Stimulated activated CD8-positive, alpha-beta memory T cell treated with anti-CD3 and anti-CD28 coated beads, Interleukin-2, amount 100 ng/mL, for 1 hour (primary cell): ENCODE results near the gene C1QTNF12.

ENCODE experiments used
- DNase-seq, 2 donors: peaks; one replicate each; pipeline ENCODE4 v3.0.0-alpha.2; 2020; ENCODE audit warnings: low read depth in 2 of 2

Gene C1QTNF12

GRCh38 chr1:1240822-1241587 is 5.5 kb downstream of the C1QTNF12 start:
- DNase-seq: no peak

DNA sequence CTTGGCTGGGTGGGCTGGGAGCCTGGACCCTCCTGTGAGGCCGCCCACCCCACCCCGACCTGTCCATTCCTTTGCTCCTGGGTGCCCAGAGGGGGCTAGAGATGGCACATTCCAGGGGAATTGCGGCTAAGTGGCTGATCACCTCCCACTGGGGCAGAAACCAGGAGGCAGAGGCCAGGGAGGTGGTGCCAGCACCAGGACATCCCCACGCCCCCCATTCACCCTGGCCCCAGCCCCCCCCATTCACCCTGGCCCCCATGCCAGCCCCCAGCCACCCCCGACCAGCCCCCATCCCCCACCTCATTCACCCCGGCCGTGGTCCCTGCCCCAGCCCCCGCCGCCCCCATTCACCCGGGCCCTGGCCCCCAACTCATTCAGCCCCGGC is 6.2 kb downstream of the C1QTNF12 start:
- no peak for DNase-seq

DNA sequence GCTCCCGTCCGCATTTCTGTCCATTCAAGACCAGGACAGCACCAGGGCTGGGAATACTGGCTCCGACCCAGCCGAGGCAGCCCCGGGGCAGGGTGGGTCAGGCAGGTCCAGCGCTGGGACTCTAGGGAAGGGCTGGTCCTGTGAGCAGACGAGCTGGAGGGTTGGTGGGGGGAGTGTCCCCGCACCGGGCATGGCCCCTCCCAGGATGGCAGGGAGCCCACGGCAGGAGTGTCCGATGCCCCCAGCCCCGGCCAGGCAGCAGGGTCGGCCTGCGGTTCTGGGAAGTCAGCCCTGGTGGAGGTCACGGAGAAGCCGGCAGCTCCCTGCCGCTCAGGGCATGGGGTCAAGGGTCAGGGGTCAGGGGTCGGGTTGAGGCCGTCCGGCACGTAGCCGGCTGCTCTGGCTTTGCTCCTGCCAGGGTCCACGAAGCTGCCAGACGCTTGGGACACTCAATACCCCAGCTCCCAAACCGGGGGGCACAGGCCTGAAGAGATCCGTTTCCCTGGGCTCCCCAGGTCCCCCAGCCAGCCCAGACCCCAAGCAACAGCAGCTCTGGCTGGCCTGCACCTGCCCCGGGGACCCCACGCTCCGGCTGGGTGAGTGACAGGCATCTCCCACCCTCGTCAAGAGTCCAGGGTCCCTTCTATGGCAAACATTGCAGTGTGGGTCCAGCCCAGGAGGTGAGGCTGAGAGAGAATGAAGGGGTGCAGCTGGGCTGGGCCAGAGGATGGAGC is 6.7 kb downstream of the C1QTNF12 start:
- DNase-seq: no peak

DNA sequence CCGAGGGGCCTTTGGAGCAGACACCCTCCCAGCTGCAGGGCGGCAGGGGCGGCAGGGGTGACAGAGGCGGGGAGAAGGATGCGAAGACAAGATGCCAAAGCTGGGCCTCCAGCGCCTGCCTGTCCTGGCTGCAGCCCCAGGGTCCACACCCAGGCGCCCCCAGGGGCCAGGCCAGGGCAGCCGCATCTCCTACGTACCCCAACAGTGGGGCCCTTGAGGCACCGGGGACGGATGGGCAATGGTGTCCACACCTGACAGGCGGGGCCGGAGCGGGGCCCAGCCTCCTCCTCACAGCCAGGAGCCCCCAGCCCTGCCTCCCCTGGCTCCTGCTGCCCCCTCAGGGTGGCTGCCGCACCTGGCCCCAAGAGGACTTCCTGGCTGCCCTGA is 7.3 kb downstream of the C1QTNF12 start:
- no peak for DNase-seq

GRCh38 chr1:1238702-1239178 is 7.8 kb downstream of the C1QTNF12 start:
- DNase-seq: no peak

DNA sequence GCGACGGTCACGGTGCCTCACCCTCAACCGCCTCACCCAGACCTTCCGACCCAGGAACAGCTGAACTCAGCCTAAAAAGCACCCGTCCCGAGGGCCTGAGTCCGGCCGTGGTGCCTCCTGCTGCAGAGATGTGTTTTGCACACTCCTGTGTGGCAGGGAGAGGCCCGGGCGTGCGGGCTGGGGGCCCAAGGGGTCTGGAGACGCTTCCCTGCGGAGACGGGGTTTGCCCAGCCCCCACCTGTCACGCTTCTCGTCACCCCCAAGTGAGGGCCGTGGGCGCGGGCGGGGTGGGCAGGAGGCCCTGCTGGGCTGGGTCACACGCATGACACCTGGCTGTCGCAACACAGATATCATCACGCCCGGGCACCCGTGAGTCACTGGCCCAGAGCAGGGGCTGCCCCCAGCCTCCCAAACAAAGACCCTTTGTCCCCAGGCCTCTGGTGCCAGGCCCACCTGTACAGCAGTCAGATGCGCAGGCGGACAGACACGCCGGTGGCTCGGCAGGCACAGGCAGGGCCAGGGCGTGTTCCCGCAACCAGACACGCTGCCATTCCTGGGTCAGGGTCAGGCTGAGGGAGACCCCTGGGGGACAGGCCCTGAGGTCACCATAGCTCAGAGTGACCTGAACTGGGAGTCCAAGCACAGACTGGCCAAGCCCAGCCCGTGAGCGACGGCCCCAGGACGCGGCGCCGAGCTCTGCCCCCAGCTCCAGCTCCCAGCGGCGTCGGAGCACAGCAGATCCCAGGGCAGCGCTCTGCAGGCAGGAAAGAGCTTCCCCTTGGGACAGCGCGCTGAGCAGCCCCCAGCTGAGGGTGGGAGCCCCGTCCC is 8.4 kb downstream of the C1QTNF12 start:
- no peak for DNase-seq

DNA sequence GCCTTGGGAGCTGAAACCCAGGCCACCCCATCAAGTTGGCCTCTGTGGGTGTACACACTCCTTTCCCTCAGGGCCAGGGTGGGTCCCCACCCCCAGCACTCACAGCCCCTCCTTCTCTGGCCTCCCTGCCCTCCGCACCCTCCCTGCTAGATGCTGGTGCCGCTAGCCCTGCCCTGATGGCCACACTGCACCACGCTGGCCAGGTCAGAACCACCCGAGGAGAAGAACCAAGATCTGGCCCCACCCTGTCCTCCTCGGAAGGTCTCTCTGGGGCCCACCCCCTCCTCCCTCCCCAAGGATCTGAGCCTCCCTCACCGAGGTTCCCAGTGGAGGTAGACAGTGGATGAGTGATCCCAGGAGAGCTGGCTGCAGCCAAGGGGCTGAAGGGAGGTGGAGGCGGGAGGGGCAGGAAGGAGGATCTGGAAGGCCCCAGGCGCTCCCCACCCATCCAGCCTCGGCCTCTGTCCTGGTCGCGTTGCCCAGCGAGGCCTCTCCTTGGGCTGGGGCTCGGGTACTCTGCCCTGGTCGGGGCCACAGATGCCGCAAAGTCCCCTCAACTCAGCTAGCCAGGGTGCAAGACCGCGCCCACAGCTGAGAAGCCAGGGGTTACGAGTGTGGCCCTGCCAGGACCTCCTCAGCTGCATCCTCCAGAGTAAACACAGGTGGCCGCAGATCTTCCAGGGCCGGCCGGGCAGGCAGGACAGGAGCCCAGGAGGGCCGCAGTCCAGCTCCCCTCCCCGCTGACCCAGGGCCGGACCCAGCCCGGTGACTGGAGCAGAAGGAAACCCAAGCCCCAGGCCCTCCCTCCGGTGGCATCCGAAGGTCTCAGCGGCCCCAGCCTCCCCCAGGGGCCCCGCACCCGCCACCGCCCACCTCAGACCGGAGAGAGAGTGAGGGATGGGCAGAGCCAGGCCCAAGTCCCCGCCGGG is 9.3 kb downstream of the C1QTNF12 start:
- no peak for DNase-seq

GRCh38 chr1:1236176-1236763 is 10.3 kb downstream of the C1QTNF12 start:
- DNase-seq: no peak

DNA sequence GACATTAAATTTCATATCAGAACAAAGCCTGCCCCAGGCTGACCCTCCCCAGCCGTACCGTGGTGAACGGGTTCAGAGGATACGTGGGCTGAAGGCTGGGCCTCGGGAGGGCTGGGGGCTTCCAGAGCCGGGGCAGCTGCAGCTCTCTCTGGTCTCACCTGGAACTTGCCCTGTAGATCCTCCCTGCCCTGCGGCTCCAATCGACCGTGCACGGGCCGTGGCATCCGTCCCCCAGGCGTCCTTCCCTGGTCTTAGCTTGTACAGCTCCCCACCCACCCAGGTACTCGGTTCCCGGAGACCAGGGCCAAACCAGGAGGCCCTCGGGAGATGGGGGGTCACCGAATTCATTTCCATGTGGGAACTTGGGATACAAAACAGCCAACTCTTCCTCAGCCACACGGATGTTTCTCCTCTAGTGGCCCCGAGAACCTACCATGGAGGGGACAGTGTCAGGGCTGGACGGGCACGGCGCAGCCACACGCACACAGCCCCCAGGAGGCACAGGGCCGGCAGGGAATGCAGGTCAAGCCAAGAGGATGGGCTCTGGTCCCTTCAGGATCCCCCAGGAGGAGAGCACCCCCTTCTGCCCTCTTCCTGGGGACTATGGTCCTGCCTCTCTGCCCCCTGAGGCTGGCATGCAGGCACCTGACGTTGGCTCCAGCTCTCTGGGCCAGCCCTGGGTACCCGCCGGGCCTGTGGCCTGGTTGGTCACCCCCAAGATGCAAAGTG is 11.3 kb downstream of the C1QTNF12 start:
- DNase-seq: no peak

DNA sequence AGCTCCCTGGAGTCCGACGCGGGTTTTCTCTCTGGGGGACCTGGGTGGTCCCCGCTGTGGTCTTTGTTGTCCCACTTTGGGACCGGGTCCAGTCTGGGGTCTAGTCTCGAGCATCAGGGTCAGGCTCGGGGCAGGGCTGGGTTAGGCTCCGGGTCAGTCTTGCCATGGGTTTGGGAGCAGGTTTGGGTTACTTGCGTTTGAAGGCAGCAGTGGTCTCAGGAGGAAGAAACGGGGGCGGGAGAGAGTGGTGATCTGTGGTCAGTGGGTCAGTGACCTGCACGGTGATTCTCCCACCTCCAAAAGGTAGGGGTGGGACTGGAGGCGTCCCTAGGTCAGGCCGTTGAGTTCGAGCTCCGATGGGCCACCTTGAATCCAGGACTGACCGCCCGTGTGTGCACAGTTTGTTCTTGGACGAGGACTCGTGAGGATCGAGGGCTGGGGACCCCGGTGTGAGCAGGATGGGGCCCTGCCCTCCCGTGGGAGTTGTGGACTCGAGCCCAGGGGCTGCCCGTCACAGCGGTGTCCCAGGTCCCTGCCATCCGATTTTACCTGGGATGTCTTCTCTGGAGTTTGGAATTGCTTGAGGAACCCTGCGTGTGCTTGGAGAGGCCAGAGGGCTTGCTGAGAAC is 12.2 kb downstream of the C1QTNF12 start:
- DNase-seq: no peak

DNA sequence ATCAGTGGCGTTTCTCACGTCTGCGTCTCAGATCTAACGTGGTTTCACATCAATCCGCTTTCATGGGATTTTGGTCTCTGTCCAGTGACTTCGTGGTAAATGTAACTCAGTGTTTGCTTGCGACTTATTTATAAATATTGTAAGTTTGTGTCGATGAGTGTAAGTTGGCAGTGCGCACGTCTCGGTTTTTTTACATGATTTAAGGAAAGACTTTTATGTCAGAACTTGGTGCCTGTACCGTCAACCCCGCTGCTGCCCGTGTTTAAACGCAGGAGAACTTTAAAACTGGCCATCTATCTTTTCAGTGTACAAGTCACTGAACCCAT is 13.0 kb downstream of the C1QTNF12 start:
- DNase-seq: no peak

- DNase-seq: no peak
These were observed 13.5 kb downstream of the C1QTNF12 start for GRCh38 chr1:1232796-1233566.

DNA sequence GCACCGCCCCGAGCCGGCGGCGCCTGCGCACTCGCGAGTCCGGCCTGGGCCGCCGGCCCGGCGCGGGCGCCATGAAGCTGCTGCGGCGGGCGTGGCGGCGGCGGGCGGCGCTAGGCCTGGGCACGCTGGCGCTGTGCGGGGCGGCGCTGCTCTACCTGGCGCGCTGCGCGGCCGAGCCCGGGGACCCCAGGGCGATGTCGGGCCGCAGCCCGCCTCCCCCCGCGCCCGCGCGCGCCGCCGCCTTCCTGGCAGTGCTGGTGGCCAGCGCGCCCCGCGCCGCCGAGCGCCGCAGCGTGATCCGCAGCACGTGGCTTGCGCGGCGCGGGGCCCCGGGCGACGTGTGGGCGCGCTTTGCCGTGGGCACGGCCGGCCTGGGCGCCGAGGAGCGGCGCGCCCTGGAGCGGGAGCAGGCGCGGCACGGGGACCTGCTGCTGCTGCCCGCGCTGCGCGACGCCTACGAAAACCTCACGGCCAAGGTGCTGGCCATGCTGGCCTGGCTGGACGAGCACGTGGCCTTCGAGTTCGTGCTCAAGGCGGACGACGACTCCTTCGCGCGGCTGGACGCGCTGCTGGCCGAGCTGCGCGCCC is 14.2 kb downstream of the C1QTNF12 start, which contains the start of gene B3GALT6:
TSS of gene B3GALT6 (plus strand) at position 30 of the 588 bp plus-strand sequence. CDS start at position 72, 42 bp downstream.
- DNase-seq: no peak

- peak; percentile 93 to 95 for DNase-seq
These were observed 14.9 kb downstream of the C1QTNF12 start, which contains the start of gene SDF4 for GRCh38 chr1:1231400-1232207. Gene SDF4 (minus strand): TSS chr1:1232001. CDS start chr1:1228772, 3,229 bp downstream.

DNA sequence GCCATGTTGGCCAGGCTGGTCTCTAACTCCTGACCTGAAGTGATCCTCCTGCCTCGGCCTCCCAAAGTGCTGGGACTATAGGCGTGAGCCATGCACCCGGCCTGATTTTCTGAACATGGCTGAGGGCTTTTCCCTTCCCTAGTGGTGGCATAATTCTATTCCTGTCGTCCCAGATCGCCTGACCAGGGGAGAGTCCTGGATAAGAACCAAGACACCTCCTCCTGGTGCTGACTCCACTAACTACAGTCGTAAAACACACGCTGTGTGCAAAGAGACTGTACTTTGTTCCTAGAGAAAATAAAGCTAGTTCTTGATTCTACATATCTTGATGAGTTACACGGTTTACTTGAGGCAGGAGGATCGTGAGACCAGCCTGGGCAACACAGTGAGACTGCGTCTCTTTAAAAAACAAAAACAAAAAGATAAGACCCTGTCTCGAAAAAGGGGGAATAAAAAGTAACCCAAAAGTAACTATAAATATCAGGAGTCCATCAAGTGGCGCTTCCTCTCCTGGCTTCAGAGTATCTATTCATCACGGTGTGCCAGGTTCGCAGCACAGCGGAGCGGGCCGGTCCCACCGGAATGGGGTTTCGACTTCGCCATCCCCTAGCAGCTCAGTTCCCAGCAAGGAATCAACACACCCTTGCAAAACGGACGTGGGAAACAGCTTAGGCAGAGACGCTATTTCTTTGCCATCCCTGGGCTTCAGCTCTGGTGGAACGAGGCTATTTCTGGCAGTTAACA is 15.7 kb downstream of the C1QTNF12 start:
- no peak for DNase-seq

DNA sequence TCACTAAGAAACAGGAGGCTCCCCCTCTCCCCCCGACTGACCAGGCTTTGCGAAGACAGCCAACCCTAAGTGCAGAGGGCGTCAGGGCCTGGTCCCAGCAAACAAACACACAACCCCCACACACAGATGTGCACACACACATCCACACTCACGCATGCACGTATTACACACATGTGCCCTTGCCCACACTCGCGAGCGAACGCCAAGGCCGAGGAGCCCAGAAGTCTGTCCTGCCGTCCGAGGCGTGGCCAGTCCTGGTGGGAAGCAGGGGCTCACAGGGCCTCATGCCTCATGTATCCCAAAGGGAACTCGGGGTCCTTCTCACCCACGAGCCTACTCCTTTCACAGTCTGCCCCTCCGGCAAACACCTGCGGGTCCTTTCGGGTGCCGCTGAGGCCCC is 16.8 kb downstream of the C1QTNF12 start:
- DNase-seq: no peak
